HG02852 (cell line): ENCODE data around the gene CD2.
A peak's percentile ranks its signal among the peaks of the same experiment; 100 is the strongest.
"Not testable (repeated sequence)": the region's sequence is repeated elsewhere in the genome, so short reads cannot be mapped to it uniquely, and the experiment has no call there.

ENCODE experiments used
- ATAC-seq: cut with Tn5 transposase; IDR thresholded peaks from one replicate; pipeline ENCODE4 v1.9.1; 2021; ENCODE audit warnings: mild to moderate bottlenecking, moderate library complexity; ENCODE audit not compliant: unreplicated experiment

The CD2 gene

DNA sequence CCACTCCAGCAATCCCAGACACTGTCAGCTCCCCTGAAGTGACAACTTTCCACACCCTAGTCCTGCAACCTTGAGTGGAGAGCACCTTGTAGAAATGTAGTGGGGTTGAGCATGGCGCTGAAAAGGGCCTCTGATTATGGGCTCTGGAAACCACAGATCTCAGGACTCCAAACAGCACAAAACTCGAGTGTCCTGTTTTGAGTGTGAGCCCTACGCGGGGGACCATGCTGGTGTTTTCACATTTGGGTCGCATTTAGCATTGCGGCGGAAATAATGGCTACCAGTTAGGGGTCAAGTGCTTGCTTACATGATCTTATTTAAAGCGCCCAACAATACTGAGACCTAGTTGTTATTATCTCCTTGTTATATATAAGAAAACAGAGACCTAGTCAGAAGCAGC, 1.9 kb downstream of the CD2 start:
- ATAC-seq, result not testable (repeated sequence)

DNA sequence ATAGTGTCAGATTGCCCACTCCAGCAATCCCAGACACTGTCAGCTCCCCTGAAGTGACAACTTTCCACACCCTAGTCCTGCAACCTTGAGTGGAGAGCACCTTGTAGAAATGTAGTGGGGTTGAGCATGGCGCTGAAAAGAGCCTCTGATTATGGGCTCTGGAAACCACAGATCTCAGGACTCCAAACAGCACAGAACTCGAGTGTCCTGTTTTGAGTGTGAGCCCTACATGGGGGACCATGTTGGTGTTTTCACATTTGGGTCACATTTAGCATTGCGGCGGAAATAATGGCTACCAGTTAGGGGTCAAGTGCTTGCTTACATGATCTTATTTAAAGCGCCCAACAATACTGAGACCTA, 4.2 kb downstream of the CD2 start:
- not testable (repeated sequence) for ATAC-seq

DNA sequence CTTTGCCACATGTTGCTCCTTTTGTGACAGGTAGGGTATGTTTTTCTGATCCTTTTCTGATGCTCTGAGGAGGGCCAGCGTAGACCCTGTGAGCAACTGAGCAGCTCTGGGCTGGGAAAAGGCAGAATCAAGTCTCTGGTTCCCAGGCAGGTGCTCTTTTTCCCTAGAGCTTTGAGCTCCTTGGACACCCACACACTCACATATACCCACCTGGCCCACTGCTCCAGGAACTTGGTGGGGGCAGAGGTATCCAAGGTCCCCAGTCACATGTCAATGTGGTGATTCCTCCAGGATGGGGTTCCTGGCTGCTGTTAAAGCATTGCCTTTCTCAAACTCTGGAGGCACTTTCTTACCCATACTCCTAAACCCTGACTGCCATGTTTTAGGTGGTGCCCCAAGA, 5.4 kb downstream of the CD2 start:
- no peak for ATAC-seq

DNA sequence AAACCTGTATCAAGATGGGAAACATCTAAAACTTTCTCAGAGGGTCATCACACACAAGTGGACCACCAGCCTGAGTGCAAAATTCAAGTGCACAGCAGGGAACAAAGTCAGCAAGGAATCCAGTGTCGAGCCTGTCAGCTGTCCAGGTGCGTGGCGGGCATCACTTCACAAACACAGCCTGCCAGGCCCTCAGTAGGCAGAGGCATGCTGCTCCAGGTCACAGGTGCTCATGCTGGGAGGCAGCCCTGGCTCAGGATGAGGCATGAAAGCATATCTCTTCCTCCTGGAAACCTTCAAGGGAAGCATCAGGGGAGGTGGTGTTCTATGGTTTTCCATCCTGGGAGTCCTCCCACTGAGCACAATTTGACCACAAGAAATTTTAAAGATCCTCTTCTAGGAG, 6.3 kb downstream of the CD2 start:
- ATAC-seq, result no peak

DNA sequence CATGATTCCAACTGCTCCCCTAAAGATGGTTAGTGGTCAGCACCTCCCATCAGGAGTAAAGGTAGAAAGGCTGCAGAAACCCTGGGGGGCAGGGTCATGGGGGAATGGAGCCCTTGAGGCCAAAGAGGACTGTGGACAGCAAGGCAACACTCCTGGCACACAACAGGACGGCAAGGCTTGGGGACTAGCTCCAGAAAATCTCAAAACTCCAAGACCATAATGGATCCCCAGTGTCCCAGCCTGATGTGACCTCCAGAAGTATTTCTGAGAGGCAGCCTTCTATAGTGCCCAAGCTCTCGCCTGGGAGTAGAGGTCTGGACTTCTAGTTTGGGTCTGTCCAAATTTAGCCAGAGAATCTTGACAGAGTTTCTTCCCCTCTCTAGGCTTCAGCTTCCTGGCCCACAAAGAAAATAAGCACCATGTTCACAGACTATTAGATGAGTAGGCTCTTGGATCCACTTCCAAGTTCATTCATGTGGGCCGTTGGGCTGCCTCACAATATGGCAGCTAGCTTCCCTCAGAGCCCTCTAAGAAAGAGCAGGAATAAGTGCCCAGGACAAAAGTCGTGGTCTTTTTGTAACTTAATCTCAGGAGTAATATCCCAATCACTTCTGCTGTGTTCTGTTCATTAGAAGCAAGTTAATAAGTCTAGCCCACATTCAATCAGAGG, 6.9 kb downstream of the CD2 start:
- no peak for ATAC-seq

DNA sequence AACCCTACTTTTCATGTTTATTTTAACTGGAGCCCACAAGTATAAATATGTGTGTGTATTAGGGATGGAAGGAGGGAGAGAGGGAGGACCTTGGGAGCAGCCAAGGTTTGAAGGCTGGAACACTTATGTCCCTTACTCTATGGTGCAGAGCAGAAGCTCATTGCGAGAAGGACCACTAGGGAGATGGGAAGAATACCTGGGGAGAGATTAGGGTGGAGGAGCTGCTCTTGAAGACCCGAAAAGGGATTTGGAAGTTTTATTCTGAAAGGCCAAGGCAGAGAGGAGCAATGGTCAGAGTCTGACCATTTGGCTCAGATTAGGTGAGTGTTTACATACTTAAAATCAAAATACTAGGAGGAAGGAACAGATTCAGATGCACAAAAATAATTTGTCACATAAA, 8.1 kb downstream of the CD2 start:
- ATAC-seq, result no peak

DNA sequence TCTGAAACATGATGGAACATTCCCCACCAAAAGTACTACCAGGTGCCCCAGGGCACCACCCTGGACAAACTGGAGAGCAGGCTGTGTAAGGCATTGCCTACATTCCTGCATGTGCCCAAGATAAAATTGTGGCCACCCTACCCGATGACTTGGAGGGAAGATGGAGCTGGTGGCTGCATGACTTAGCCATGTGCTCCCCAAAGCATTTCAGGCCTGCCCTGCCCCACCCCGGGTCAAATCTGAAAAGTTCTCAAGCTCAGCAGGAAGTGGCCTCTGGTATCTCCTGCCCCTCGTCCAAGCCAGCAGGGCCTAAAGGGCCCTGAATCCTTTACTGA, 8.5 kb downstream of the CD2 start:
- no peak for ATAC-seq

DNA sequence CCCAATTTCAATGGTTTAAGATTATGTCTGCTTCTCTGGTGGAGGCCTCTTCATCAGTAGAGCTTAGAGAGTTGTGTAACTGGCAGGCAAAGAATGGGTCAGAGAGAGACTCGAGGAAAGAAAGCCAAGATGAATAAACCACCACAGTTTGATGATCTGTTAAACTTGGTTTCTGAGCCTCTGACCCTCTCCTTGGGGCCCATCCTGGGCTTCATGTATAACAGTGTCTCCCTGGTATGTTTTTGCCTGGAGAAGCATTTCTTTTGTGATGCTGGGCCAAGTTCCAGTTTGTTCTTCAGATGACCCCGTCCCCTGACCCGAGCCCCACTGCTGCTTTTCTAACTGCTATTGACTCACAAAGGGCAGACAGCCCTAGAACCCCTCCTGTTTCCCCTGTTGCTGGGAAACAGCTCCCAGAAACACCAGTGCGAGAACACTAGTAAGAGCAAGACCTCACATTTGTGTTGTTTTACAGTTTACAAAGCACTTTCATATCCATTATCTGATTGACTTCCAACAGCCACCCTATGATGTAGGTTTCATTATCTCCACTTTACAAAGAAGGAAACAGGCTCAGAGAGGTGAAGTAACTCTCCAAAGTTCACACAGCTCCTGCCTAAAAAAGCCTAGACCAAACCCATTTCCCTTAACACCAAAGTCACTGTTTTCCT, 9.0 kb downstream of the CD2 start:
- no peak for ATAC-seq

DNA sequence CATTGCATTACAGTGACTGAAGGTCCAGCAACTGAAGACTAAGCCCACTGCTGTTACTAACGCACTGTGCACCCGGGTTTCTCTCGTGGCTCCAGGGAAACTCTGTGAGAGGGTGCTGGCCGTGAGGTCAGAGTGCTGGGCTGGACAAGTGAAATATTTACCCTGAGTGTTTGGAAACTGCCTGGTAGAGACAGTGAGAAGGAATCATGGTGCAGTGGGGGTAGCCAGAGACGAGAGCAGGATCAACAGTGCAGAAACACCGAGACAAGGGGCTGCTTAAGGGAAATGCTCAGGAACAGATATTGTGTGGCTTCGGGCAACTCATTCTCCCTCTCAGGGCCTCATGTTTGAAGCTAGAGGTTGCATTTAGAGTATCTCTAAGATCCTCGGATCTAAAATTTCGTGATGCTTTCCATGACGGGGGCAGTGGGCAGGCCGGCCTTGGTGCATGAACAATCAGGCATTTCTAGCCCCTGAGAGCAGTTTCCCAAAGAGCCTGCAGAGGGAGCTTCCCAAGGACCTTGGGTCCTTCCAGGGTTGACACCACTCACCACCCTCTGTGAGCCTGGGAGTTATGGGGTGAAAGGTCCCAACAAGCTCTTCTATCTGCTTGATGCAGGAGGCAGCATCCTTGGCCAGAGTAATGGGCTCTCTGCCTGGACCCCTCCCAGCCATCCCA, 9.7 kb downstream of the CD2 start:
- ATAC-seq, result no peak

DNA sequence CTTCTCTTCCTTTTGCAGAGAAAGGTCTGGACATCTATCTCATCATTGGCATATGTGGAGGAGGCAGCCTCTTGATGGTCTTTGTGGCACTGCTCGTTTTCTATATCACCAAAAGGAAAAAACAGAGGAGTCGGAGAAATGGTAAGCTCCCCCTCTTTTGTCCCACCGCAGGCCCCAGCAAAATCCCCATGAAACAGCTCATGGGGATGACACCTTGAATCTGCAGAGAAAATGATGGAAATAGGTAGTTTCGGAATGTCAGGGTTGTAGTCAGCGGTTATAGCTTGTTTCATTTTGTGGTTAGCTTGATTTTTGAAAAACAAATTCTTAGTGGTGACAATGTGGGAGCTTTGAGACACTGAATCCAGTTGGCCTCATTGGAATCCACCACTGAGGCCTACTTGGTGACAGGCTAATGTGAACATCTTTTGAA, 10.3 kb downstream of the CD2 start:
- no peak for ATAC-seq

DNA sequence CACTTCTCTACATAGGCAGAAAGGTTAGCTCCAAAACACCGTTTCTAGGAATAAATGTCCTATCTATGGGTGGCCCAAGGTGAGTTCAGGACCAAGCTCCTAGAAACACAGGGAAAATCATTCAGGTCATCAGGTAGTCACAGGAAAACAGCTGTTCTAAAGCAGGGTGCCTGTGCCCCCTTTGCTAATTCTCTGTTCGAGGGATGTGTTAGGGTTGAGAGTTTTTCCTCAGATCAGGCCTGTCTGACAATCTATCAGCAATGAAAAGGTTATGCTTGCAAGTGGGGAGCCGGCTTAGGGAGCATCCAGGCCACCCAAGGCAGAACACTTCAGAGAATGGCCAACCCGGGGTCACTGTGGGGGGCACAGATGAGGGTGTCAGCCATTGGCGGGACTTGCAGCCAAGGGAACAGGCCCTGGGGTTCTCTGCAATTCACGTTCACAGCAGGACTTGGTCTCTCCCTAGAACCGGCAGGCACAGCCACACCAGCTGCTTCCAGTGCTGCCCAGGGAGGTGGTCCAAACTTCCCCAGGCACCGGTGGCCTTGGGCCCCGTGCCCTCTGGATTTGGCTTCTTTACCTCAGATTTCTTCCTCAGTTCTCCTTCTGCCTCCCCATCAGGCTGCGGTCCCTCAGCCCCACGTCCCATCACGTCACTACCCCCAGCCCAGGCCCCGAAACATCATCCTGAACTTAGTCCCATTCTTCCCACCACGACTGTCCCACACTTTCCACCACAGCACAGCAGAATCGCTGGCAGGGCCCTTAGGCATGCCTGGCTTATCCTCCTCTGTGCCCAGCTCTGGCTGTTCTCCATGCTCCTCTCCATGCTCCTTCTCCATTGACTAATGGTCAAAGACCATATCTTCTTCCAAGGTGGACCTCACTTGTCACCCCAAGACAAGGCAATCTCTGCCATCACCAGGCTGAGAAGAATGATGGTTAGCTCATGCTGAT, 11.0 kb downstream of the CD2 start:
- no peak for ATAC-seq

DNA sequence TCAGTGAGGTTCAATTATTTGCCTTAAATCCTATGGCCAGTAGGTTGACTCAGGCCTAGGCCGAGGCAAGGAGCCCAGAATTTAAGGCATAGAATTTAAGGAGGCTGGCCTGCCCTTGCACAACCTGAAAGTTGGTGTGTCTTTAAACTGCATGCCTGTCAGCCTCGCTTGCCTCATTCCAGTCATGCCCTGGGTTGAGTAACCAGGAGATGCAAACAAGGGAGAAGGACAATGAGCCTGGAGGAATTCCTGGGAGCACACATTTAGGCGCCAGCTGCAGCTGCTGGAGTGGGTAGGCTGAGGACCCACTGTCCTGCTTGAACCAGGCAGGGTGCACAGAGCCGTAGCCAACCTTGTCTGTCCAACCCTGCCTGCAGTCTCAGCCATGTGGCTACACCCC, 11.7 kb downstream of the CD2 start:
- ATAC-seq, result no peak

DNA sequence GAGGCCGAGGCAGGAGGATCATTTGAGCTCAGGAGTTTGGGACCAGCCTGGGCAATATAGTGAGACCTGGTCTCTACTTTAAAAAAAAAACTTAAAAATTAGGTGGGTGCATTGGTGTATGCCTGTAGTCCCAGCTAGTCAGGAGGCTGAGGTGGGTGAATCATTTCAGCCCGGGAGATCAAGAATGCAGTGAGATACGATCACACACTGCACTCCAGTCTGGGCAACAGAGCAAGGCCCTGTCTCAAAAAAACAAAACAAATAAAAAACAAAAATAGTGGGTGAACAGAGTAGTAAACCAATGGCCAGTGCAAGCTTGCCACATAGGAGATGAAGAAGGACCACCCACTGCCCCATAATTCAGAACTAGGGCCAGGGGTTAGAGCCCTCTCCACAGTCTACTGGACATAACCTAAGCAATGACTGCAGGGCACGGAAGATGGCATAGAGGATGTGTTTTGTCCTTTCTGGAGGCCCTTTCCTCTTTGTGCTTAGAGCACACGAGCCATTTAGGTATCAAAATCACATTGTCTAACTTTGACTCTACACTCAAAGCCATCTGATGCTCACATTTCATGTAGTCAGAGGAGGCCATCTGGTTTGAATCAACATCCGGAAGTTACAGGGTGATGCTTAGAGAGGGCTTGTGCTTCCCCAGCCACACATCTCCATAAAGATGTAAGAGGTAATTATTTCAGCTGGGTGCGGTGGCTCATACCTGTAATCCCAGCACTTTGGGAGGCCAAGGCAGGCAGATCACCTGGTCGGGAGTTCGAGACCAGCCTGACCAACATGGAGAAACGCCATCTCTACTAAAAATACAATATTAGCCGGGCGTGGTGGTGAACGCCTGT, 12.6 kb downstream of the CD2 start:
- ATAC-seq, result no peak

DNA sequence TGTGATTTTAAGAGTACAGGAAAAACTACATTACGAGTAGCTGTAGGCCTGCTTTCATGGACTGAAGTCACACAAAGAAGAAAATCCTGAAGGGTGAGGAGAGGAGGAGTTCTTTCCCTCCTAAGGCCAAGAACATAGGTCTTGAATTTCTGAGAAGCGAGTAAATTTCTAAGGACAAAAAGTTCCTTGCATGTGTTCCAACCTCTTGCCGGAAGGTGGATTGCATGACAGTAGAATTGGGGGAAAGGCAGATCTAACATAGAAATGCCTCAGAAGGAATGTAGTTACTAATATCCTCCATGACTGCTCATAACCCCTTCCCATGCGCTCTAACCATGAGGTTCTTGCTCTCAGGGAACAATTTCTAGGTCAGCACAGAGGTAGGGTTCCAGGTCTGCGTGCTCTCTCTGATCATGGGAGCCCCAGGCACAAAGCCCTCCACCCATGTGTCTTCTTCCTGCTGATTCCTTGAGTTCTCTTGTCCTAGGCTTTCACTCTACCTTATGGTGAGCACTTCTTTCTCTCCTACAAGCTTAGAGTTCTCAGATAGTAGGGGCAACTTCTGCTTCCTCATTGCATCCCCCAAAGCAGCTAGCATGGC, 13.7 kb downstream of the CD2 start:
- ATAC-seq, result no peak

DNA sequence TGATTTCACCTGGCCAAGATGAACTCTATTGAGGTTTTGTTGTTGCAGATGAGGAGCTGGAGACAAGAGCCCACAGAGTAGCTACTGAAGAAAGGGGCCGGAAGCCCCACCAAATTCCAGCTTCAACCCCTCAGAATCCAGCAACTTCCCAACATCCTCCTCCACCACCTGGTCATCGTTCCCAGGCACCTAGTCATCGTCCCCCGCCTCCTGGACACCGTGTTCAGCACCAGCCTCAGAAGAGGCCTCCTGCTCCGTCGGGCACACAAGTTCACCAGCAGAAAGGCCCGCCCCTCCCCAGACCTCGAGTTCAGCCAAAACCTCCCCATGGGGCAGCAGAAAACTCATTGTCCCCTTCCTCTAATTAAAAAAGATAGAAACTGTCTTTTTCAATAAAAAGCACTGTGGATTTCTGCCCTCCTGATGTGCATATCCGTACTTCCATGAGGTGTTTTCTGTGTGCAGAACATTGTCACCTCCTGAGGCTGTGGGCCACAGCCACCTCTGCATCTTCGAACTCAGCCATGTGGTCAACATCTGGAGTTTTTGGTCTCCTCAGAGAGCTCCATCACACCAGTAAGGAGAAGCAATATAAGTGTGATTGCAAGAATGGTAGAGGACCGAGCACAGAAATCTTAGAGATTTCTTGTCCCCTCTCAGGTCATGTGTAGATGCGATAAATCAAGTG, 14.3 kb downstream of the CD2 start:
- ATAC-seq, result peak; percentile 3

DNA sequence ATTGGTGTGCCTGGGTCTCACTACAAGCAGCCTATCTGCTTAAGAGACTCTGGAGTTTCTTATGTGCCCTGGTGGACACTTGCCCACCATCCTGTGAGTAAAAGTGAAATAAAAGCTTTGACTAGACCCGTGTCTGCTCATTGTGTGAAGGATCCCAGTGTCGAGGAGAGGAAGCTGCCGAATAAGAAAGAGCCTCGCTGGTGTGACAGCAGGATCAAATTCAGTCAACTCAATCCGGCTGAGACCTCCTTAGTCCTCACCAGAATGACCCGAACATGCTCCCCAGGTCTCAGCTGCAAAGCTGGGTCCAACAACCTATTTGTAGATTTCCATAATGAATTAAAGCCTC, 14.8 kb downstream of the CD2 start:
- peak; percentile 19 for ATAC-seq

DNA sequence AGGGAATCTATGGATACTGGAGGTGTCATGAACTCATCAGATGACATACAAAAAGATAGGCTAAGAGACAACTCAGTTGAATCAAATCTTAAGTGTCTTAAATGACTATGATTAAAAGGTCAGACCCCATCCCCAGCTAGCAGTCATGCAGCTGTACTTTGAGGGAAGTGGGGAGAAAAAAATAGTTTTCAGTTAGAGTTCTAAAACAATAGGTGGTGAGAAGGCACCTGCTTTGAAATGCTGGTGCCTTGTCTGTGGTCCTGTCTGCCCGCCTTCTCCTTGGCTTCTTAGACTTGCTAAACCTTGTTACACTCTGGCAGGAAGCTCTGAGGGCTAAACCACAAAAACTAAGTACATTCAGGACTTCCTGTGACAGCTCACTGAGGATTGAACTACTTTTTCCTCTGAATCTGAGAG, 15.3 kb downstream of the CD2 start:
- peak; percentile 83 for ATAC-seq

DNA sequence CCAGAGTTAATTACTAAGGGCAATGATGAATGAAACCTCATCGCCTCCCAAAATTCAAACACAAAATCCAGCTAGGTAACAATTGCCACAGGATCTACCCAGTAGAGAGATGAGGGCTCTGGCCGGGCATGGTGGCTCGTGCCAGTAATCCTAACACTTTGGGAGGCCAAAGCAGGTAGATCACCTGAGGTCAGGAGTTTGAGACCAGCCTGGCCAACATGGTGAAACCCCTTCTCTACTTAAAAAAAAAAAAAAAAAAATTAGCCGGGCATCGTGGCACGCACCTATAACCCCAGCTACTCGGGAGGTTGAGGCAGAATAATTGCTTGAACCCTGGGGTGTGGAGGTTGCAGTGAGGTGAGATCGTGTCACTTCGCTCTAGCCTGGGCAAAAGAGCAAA, 15.8 kb downstream of the CD2 start:
- no peak for ATAC-seq

DNA sequence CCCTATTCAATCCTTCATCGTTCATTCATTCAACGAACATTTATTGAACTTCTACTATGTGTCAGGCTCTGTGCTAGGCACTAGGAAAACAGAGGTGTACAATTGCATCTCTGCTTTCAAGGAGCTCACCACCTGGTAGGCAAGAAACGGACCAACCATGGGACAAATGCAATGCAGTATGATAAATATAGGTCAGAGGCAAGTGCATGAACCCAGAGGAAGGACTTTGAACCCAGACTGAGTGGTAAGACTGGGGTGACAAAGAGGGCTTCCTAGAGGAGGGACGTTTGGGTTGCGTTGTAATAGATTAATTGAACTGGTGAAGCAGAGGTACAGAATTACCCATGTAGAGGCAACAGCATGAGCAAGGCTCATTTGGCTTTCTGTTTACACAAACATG, 16.4 kb downstream of the CD2 start:
- ATAC-seq, result no peak
